Astrocyte (in vitro differentiated cells and primary cell): Measurements from ENCODE around the gene EXD1. TPM values are rescaled to one million over a fixed set of nuclear protein-coding genes. Genes with fewer than 3 reads are reported as not detected.

ENCODE experiments used
- DNase-seq: peaks from one replicate; pipeline ENCODE4 v3.0.0-alpha.2; 2010; ENCODE audit warnings: low read depth
- FAIRE-seq: peaks from 2 replicates; lab custom pipeline; 2011; peaks lifted over from hg19 to GRCh38; lab: Jason Lieb, UNC
- H2AFZ ChIP-seq: 2 replicates; pipeline ENCODE4 v1.6.0; 2012; ENCODE audit warnings: low read depth, low read length, inconsistent platforms
- H3K27ac ChIP-seq: 2 replicates; pipeline ENCODE4 v1.5.1; 2011; ENCODE audit warnings: low read depth, low read length, inconsistent platforms
- H3K27me3 ChIP-seq: 2 replicates; pipeline ENCODE4 v1.6.0; 2011; ENCODE audit warnings: low read length, inconsistent platforms; ENCODE audit not compliant: insufficient read depth
- H3K36me3 ChIP-seq: 2 replicates; pipeline ENCODE4 v1.5.1; 2011; ENCODE audit warnings: low read length, inconsistent platforms; ENCODE audit not compliant: insufficient read depth
- H3K4me1 ChIP-seq: 2 replicates; pipeline ENCODE4 v1.5.1; 2011; ENCODE audit warnings: low read length, inconsistent platforms; ENCODE audit not compliant: insufficient read depth
- H3K4me2 ChIP-seq: 2 replicates; pipeline ENCODE4 v1.6.0; 2012; ENCODE audit warnings: low read length, inconsistent platforms
- H3K4me3 ChIP-seq: 2 replicates; pipeline ENCODE4 v1.5.1; 2011; ENCODE audit warnings: low read depth, mild to moderate bottlenecking, low read length, inconsistent platforms; ENCODE audit not compliant: insufficient read depth
- H3K79me2 ChIP-seq: 2 replicates; pipeline ENCODE4 v1.6.0; 2012; ENCODE audit warnings: mild to moderate bottlenecking, low read length, inconsistent platforms; ENCODE audit not compliant: insufficient read depth
- H3K9ac ChIP-seq: 2 replicates; pipeline ENCODE4 v1.6.0; 2012; ENCODE audit warnings: mild to moderate bottlenecking, low read length, inconsistent platforms
- H3K9me3 ChIP-seq: 2 replicates; pipeline ENCODE4 v1.5.1; 2012; ENCODE audit warnings: low read depth, mild to moderate bottlenecking, low read length, inconsistent platforms; ENCODE audit not compliant: insufficient read depth
- H4K20me1 ChIP-seq: 2 replicates; pipeline ENCODE4 v1.6.0; 2012; ENCODE audit warnings: low read length, inconsistent platforms; ENCODE audit not compliant: insufficient read depth
- H3K27ac Mint-ChIP-seq: one replicate; pipeline ENCODE4 v1.8.0; 2021; ENCODE audit warnings: mild to moderate bottlenecking, mixed read lengths; ENCODE audit not compliant: unreplicated experiment
- H3K27me3 Mint-ChIP-seq: one replicate; pipeline ENCODE4 v1.8.0; 2021; ENCODE audit warnings: low read depth, mixed read lengths; ENCODE audit not compliant: unreplicated experiment
- H3K36me3 Mint-ChIP-seq: one replicate; pipeline ENCODE4 v1.8.0; 2021; ENCODE audit warnings: low read depth, mixed read lengths; ENCODE audit not compliant: unreplicated experiment
- H3K4me1 Mint-ChIP-seq: one replicate; pipeline ENCODE4 v1.8.0; 2021; ENCODE audit warnings: low read depth, mixed read lengths; ENCODE audit not compliant: unreplicated experiment
- H3K4me3 Mint-ChIP-seq: one replicate; pipeline ENCODE4 v1.8.0; 2021; ENCODE audit warnings: mild to moderate bottlenecking, moderate library complexity, mixed read lengths; ENCODE audit not compliant: unreplicated experiment
- H3K9me3 Mint-ChIP-seq: one replicate; pipeline ENCODE4 v1.8.0; 2021; ENCODE audit warnings: mild to moderate bottlenecking, mixed read lengths; ENCODE audit not compliant: unreplicated experiment
- CTCF ChIP-seq: IDR thresholded peaks from 2 replicates; pipeline ENCODE4 v1.5.1; 2011; ENCODE audit warnings: low read depth, mild to moderate bottlenecking, inconsistent platforms, low read length, moderate library complexity; ENCODE audit not compliant: insufficient read depth
- EZH2 ChIP-seq: IDR thresholded peaks from 2 replicates; pipeline ENCODE4 v1.6.1; 2012; ENCODE audit warnings: mild to moderate bottlenecking, low read length, inconsistent platforms; ENCODE audit not compliant: insufficient read depth
- total RNA-seq: library from RNA; stranded (reverse); gene quantifications from 2 replicates; pipeline ENCODE4 v1.2.1, GENCODE V29; 2021

EXD1 gene
- total RNA-seq, 1 donor from 2014 or later, result 0.07 TPM

- H4K20me1 ChIP-seq, result no peaks in the 10 kb centered on the region
- H3K4me3 Mint-ChIP-seq, result no peak overlapping the region
- H3K27me3 ChIP-seq, result peaks cover 13% of the 10 kb centered on the region
- H3K27ac Mint-ChIP-seq, result no peak overlapping the region
- no peak overlapping the region for H3K4me3 ChIP-seq
- H3K4me2 ChIP-seq, result no peak overlapping the region
- no peaks in the 10 kb centered on the region for H3K36me3 Mint-ChIP-seq
- peaks cover 1% of the 10 kb centered on the region for H3K9me3 Mint-ChIP-seq
- H3K9me3 ChIP-seq, result no peaks in the 10 kb centered on the region
- no peaks in the 10 kb centered on the region for H3K4me1 ChIP-seq
- no peak overlapping the region for H2AFZ ChIP-seq
- no peaks in the 10 kb centered on the region for H3K27me3 Mint-ChIP-seq
- FAIRE-seq, result no peak
- peak; percentile 61 for DNase-seq
- H3K27ac ChIP-seq, result no peak overlapping the region
- H3K79me2 ChIP-seq, result no peaks in the 10 kb centered on the region
- TF ChIP-seq CTCF (no peak), EZH2 (no peak)
- H3K9ac ChIP-seq, result no peak overlapping the region
- H3K4me1 Mint-ChIP-seq, result no peaks in the 10 kb centered on the region
- H3K36me3 ChIP-seq, result no peaks in the 10 kb centered on the region
Measured at GRCh38 chr15:41207687-41208448, 22.7 kb downstream of the EXD1 start.

GRCh38 chr15:41205315-41205714 is 25.2 kb downstream of the EXD1 start:
- Histone ChIP-seq H3K9ac (no peak overlapping the region), H3K4me3 (no peak overlapping the region), H3K4me2 (no peak overlapping the region), H3K9me3 (no peaks in the 10 kb centered on the region), H3K36me3 (no peaks in the 10 kb centered on the region), H3K27ac (no peak overlapping the region), H3K4me1 (no peaks in the 10 kb centered on the region), H4K20me1 (no peaks in the 10 kb centered on the region), H3K27me3 (peaks cover 7% of the 10 kb centered on the region), H2AFZ (no peak overlapping the region), H3K79me2 (no peaks in the 10 kb centered on the region)
- Mint-ChIP-seq H3K27ac (no peak overlapping the region), H3K4me1 (no peaks in the 10 kb centered on the region), H3K36me3 (no peaks in the 10 kb centered on the region), H3K4me3 (no peak overlapping the region), H3K27me3 (no peaks in the 10 kb centered on the region), H3K9me3 (peaks cover 1% of the 10 kb centered on the region)
- DNase-seq (no peak), FAIRE-seq (no peak)
- no peak for TF ChIP-seq CTCF
- TF ChIP-seq EZH2, result no peak

GRCh38 chr15:41203395-41203794 is 27.2 kb downstream of the EXD1 start:
- Mint-ChIP-seq H3K36me3 (no peaks in the 10 kb centered on the region), H3K27ac (no peak overlapping the region), H3K4me3 (no peak overlapping the region), H3K27me3 (no peaks in the 10 kb centered on the region), H3K4me1 (no peaks in the 10 kb centered on the region), H3K9me3 (no peaks in the 10 kb centered on the region)
- DNase-seq (no peak), FAIRE-seq (no peak)
- Histone ChIP-seq H4K20me1 (no peaks in the 10 kb centered on the region), H3K4me3 (no peak overlapping the region), H3K27me3 (no peaks in the 10 kb centered on the region), H3K27ac (no peak overlapping the region), H3K4me1 (no peaks in the 10 kb centered on the region), H2AFZ (no peak overlapping the region), H3K9me3 (no peaks in the 10 kb centered on the region), H3K79me2 (no peaks in the 10 kb centered on the region), H3K9ac (no peak overlapping the region), H3K4me2 (no peak overlapping the region), H3K36me3 (no peaks in the 10 kb centered on the region)
- TF ChIP-seq CTCF (no peak), EZH2 (no peak)
